Measurements from ENCODE around the gene TMEM135. TPM values are rescaled to one million over a fixed set of nuclear protein-coding genes. Genes with fewer than 3 reads are reported as not detected.
"Not testable (repeated sequence)": the region's sequence is repeated elsewhere in the genome, so short reads cannot be mapped to it uniquely, and the experiment has no call there.

TMEM135 gene
- total RNA-seq (2014; rRNA removed; shearing (Covaris generic)): 26.1 and 26.3 TPM in 2 replicates

DNA sequence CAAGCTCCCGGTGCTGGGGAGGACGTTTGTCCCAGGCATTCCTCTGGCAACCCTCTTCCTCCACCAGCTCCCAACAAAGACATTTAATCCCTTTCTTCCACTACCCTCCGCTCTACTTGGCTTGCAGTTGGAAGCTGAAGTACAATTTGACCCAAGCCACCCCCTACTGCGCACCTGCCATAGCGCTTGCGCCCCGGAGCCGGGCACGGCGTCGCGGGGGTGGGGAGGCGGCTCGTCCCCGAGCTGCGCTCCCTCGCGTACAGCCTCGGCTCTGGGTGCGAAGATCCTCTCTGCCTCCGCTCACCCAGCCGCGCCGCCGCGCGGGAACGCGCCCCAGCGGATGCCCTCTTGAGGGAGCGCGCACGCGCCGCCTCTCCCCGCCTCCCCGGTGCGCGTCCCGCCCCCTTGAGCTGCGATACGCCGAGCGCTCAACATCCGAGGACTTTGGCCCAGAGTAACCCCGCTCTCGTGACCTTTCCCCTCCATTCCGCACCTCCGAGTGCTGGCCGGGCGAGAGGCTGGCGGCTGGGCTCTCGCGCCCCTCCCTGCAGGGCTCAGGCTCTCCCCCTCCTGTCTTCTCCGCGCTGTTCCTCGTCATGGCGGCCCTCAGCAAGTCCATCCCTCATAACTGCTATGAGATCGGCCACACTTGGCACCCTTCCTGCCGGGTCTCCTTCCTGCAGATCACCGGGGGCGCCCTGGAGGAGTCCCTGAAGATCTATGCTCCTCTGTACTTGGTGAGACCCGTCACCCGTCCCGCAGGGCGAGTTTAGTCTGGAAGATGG, at the start of gene TMEM135:
TSS of gene TMEM135 (plus strand) at position 485 of the 785 bp plus-strand sequence. CDS start at position 597, 112 bp downstream.
- peak; percentile 92 for DNase-seq (ENCODE audit: low spot score)

DNA sequence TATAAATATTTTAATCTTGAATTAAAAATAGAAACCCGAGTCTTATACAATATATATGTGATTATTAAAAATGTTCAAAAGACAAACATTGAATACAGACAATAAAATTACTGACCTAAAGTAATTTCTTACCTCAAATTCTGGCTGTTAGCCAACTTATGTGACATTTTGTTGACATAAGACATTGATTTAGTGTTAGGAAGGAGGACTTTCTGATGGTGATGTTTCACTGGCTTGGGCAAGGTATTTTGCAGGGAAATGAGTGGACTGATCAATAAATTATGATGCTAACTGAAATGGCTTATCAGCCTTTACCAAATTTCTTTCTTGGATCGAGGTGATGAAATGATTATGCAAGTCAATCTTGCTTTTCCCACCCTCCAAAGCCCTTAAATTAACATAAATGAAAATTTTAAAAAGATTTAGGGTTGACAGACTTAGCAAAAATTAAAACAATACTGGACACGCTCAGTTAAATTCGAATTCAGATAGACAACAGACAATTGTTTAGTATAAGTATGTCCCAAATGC, 49.3 kb upstream of the TMEM135 start:
- no peak for DNase-seq (ENCODE audit: low spot score)

DNA sequence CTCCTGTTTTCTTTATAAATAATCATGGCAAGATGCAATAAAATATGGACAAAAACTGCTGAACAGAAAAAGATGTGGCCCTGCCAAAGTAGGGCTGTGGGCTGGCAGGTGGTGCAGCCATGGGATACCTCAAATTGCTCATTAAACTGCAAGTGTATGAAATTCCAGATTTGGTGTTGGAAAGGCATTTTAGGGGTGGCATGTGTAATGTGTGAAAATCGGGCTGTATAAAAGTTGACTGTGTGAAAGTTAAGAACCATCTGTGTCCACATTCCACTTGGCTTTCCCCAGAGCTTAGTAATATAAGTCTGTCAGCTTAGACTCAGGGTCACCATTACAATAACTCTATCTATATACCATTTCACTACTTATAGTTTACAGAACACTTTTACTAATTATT, 47.7 kb upstream of the TMEM135 start:
- no peak for DNase-seq (ENCODE audit: low spot score)

DNA sequence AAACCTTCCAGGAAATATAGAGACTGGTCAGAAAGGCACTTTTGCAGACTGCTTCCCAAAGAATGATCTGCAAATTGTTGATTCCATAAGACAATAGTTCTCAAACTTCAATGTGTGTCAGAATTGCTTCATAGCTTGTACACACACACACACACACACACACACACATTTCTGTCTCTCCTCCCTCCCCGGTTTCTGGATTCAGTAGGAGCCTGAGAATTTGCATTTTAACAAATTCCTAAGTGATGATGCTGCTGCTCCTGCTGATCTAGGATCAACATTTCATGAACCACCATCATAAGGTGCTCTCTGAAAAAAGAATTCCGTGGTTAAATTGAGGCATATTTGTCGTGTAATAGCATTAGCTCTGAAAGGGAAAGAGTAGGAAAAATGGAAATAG, 47.2 kb upstream of the TMEM135 start:
- DNase-seq (ENCODE audit: low spot score): peak; percentile 70

DNA sequence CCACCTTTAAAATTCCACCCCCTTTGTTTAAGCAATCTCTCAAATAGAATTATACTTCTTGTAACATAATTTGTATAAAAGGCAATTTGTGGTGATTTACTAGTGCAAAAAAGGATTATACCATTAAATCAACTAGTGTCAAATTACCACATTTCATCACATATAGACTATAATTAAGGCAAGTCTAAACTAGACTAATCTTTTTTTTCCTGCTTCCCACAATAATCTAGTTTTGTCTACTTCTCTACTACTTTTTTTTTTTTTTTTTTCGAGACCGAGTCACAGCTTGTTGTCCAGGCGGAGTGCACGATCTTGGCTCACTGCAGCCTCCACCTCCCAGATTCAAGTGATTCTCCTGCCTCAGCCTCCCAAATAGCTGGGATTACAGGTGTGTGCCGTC, 46.4 kb upstream of the TMEM135 start:
- DNase-seq (ENCODE audit: low spot score): no peak

DNA sequence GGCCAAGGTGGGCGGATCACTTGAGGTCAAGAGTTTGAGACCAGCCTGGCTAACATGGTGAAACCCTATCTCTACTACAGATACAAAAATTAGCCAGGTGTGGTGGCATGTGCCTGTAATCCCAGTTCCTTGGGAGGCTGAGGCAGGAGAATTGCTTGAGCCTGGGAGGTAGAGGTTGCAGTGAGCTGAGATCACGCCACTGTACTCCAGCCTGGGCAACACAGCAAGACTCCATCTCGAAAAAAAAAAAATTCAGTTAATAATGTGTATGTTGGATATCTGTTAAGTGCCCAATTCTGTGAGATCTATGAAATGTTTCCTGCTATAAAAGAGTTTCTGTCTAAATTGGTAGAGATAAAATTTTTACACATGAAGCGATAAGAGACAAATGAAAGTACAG, 45.4 kb upstream of the TMEM135 start:
- DNase-seq (ENCODE audit: low spot score): not testable (repeated sequence)

DNA sequence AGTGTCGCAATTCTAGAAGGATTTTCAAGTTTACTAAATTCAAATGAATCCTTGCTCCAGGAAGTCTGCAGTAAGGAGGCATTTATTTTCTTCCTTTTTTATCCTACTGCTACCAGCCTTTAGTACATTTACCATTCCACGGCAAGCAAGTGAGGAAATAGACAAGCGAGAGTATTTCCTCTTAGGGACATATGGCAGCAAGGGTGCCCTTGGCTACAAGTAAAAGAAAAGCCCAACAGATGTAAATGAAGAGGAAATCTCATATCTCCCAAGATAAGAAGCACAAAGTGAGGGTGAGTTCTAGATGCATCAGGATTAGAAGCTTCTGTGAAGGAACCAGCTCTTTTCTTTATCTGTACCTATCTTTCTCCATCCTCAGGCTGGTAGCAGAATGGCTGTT, 44.7 kb upstream of the TMEM135 start:
- DNase-seq (ENCODE audit: low spot score): no peak

DNA sequence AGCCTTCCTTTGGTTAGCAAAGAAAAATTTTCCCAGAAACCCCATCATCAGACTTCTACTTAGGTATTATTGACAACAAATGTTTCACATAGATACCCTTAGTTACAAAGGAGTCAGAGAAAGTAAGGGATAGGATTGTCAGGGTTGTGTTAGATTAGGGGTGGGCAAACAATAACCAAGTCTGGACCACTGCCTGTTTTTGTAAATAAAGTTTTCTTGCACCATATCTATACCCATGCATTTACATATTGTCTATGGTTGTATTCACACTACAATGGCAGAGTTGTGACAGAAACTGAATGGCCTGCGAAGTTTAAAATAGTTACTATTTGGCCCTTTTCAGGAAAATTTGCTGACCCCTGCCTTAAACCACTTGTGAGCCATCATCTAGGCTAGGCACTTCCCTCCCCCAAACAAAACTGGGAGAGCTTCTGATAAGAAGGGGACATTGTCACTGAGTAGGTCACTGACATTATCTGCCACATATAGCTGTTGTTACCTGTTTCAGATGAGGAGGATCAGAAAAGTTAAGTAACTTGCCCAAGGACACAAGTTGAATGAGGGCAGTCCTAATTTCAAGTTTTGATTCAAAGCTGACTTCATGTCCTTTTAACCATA, 40.7 kb upstream of the TMEM135 start:
- DNase-seq (ENCODE audit: low spot score): no peak

DNA sequence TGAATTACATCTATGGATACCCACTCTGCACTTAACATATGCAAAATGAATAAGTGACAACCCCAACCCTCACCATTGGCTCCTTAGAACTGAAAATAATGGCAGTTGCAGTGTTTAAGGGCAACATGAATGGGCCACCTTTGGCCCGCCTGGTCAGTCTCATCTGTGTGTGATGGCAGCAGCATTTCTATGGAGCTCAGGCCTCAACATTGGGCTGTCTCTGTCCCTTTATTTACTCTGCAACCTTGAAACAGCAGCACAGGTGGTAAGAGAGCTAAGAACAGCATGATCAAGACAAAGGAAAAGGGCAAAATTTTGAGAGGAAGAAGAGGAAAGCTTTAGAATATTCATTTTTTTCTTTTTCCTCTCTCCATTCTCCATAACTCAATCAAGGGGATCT, 38.3 kb upstream of the TMEM135 start:
- no peak for DNase-seq (ENCODE audit: low spot score)

DNA sequence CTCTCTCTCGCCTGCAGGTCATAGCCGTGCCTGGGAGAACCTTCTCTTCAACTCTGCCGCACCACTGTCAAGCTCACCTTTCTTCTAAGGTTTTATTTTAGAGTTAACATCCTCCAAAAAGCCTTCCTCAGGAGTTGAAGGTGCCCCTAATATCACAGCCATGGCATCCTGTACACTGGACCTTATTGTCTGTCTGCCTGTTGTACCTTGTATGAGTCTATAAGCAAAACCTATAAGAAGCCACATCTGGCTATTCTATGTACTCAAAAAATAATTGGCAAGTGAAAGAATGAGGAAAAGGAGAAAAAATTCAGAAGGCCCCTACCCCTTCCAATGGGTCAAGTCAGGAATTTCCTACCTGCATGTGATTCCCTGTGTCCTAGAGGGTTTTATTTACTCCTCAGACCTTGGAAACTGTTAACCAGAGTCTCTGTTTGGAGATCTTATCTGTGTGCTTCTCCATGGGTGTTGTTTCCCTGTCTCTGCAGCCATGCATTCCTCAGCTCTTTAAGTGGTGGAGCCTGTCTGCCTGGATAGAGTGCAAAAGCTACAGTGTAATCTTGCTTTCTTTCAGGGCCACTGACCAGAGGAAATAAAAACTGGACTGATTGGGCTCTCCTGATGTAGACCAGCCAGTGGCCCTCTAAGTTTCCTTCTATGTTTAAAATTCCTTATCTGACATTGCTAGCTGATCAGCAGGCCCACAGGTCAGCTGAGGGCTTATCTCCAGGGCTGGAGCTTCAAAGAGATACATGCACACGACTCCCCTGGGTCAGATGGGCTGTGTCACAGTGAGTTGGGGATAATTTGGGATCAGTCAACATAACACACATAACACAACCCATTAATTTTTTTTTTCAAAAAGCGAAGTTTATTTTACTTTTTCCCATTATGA, 37.6 kb upstream of the TMEM135 start:
- DNase-seq (ENCODE audit: low spot score): no peak

DNA sequence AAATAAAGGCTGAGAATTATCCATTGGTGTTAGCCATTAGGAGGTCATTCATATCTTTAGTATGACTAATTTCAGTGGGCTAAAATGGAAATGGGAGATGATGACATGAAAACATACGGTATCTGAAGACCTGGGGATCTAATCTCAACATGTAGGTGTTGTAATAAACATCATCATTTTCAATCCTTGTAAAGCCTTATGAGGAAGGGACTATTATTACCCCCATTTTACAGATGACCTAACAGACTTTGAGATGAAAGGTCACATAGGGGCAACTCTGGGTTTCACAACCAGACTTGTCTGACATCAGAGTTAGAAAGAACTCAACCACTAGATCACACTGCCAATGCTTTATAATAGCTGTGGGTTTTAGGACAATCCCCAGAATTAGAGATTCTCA, 34.8 kb upstream of the TMEM135 start:
- DNase-seq (ENCODE audit: low spot score): no peak

DNA sequence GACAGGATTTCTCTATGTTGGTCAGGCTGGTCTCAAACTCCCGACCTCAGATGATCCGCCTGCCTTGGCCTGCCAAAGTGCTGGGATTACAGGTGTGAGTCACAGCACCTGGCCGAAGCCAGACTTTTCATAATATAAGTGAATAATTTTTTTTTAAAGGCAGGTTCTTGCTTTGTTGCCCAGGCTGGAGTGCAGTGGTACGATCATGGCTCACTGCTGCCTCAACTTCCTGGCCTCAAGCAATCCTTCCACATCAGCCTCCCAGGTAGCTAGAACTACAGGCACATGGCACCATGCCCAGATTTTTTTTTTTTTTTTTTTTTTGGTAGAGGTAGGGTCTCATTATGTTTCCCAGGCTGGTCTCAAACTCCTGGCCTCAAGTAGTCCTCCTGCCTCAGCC, 33.5 kb upstream of the TMEM135 start:
- DNase-seq (ENCODE audit: low spot score): not testable (repeated sequence)

DNA sequence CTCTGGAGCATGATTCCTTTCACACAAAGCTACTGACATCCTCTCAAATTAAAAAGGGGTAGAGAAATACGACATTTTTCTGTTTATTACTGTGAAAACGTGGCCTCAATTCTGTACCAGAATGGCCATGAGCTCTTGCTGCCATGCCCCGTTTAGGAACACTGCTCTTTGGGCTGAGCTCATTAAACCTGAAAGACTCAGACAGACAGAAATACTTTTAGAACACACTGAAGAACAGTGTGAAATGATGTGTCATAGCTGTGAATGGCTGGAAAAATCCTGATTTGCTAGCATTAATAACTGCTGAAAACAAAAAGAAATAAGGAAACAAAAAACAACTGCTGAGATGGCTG, 32.2 kb upstream of the TMEM135 start:
- DNase-seq (ENCODE audit: low spot score): no peak

DNA sequence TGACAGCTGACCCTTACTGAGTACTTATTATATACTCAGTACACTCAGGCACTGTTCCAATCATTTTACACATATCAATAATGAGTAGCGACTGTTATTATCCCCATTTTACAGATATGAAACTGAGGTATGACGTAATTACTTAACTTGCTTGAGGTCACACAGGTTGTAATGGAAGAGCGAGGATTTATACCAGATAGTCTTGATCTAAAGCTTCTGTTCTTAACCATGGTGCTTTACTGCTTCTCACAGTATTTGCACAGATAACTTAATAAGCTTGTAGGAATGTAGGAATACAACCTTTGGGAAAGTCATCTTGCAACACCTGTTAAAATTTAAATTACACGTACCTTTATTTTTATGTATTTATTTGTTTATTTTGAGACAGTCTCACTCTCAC, 31.7 kb upstream of the TMEM135 start:
- DNase-seq (ENCODE audit: low spot score): no peak

DNA sequence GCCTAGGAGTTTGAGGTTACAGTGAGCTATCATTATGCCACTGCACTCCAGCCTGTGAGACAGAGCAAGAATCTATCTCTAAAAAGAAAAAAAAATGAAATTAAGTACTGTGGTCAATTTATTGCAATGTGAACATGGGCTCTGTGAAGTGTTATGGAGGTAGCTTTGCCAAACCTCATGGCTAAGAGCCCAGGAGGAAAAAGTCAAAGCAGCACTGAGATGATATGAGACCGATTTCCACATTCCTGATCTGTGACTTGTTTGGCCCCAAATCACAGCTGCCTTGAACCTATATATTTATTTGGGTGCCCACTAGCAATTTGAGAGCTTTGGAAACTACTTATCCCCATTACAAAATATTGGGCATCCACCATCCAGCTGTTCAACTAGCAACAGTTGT, 29.8 kb upstream of the TMEM135 start:
- no peak for DNase-seq (ENCODE audit: low spot score)

DNA sequence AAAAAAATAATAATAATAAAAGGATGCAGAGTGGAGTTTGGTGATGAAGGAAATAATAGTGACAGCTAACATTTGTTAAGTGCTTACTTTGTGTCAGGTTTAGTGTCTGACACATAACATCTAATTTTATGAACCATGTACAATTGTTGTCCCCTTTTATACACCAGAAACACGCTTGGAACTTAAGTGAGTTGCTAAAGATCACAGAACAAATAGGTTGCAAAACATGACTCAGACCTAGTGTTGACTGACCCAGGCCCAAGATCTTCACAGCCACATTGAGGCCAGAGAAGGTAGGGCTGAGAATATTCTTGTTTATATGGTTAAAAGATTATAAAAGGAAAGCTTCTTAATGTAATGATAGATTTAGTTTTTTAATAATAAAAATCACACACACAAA, 25.6 kb upstream of the TMEM135 start:
- DNase-seq (ENCODE audit: low spot score): no peak

DNA sequence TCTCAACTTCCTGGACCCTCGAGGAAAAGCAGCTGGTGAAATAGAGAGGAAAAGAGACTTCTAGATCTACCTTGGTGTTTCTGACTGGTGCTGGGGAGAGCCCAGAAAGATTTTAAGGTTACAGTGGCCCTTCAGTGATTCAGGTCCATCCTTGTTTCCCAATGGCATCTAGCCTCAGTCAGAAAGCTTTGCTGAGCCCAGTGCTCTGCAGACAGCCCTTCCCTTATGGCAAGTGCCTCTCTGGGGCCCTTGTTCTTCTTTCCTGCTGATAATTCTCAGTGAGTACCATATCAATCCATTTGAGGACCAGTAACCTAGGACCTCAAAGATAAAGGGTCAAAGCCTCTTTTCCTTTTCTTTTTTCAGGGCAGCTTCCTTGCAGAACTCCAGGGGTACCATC, 25.1 kb upstream of the TMEM135 start:
- DNase-seq (ENCODE audit: low spot score): no peak

DNA sequence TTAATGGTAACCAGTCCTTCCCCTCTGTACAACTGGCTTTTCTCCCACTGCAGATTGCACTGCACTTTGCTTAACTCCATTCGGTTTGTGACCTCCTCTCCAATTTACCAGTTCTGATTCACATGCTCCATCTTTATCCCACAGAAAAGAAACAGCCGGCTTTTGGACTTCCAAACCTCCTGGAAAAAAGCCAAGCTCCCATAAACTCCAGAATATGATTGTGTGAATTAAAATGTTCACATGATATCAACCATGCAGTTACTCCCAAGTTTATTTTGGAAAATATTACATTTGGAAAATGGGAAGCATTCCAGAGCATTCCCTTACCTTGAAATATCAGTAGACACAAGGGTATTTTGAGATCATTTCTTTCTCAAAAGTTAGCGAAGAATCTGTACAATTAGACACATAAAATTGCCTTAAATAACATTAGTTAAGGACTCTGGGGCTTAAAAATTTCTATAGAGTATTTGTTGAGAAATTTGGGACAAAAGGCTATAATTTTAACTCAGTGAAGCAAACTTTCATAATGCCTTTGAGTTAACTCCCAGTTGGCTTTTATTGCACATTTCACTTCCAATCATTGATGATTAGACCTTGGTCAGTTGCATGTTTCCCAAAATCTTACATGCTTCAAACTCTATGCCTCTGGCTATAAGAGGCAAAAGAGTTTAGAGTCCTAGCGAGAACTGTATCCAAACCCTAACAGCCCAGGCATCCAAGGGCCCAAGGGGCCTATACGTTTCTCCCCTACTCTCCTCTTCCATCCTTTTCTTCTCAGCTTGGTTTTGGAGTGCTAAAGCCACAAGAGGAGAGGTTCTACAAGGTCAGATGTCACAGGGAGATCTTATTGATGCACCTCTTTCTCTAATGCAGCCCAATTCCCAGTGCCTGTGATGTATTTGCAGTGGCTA, 23.6 kb upstream of the TMEM135 start:
- DNase-seq (ENCODE audit: low spot score): no peak

DNA sequence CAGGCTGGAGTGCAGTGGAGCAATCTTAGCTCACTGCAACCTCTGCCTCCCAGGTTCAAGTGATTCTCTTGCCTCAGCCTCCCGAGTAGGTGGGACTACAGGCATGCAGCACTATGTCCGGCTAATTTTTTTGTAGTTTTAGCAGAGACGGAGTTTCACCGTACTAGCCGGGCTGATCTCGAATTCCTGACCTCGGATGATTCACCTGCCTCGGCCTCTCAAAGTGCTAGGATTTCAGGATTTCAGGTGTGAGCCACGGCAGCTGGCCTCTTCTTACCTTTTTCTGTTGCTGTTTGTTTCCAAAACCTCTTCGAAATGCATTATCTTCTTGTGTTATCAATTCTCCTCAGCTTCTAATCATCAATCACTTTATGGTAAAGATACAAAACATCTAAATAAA, 22.1 kb upstream of the TMEM135 start:
- no peak for DNase-seq (ENCODE audit: low spot score)

DNA sequence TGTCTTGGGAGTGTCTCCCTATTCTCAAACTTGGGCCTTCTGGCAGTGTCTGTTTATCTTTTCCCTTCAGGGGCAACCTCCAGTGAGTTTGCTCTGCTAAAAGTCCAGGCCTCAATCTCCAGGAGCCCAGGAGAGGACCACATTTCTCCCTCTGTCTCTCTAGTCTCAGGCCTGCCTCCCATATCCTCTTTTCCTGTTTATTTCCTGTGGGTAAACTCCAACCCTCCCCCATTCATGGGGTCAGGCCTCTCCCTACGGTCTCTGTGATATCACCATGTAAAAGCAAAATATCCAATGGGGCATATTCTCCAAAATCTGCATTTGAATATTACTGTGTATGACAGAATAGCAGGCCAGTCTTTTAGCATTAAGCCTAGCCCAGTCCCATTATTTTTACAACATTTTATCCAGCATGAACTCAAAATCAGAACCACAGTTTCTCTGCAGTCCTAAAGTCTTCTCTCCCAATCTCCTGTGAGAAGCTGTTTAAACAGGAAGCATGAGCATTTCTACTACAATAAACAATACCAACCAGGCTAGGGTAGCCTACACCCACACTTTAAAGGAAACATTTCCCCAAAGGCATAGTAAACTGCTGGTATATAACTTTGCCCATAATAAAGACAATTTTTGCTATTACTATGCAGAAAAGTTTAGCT, 18.0 kb upstream of the TMEM135 start:
- peak; percentile 23 for DNase-seq (ENCODE audit: low spot score)

DNA sequence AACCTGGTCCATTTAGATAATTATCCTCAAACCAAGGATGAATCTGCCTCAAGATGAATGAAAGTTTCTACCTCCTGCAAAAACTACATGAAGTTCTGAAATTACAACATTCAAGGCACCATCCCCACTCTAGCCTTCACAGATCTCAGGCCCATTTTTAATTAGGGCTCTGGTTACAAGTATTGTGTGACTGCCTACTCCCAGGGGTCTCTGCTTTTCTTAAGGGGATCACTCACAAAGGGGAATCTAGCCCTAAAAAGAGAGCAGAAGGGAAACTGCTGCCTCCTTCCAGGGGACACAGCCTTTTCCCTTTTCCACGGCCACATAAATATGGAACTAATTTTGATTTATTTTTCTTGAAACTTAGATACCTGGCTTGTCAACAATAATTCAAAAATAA, 17.4 kb upstream of the TMEM135 start:
- DNase-seq (ENCODE audit: low spot score): no peak
